K562 (cell line): ENCODE results near the gene TMEM217. TPM values are rescaled to one million over a fixed set of nuclear protein-coding genes. Genes with fewer than 3 reads are reported as not detected.

ENCODE experiments used
- ATF4 ChIP-seq: fragments of 450-650 bp; formaldehyde crosslinking; IDR thresholded peaks from 2 replicates; pipeline ENCODE4 v1.4.0; 2022; ENCODE audit warnings: mild to moderate bottlenecking, moderate library complexity
- CHD2 ChIP-seq: IDR thresholded peaks from 2 replicates; pipeline ENCODE4 v1.6.1; 2011; ENCODE audit warnings: low read depth, low read length
- E2F3 ChIP-seq: fragments of 250-450 bp; sonication (Bioruptor Pico); IDR thresholded peaks from 2 replicates; pipeline ENCODE4 v1.4.0; 2020; ENCODE audit warnings: mild to moderate bottlenecking
- ERF ChIP-seq: fragments of 450-650 bp; formaldehyde crosslinking; IDR thresholded peaks from 2 replicates; pipeline ENCODE4 v1.4.0; 2020; ENCODE audit warnings: mild to moderate bottlenecking, mixed read lengths
- ESRRA ChIP-seq: fragments of 450-650 bp; IDR thresholded peaks from 2 replicates; pipeline ENCODE4 v1.6.1; 2014; ENCODE audit warnings: low read depth, mild to moderate bottlenecking, moderate library complexity, borderline replicate concordance
- ETS2 ChIP-seq: IDR thresholded peaks from 2 replicates; pipeline ENCODE4 v1.6.1; 2016; ENCODE audit warnings: borderline replicate concordance, missing genetic modification characterization, mild to moderate bottlenecking, moderate library complexity, missing compliant biosample characterization; ENCODE audit not compliant: poor library complexity, severe bottlenecking
- FOS ChIP-seq: IDR thresholded peaks from 3 replicates; pipeline ENCODE4 v1.6.1; 2011; ENCODE audit not compliant: insufficient read length; ENCODE audit errors: extremely low read depth
- GABPB2 ChIP-seq: fragments of 250-450 bp; sonication (Bioruptor Pico); conservative IDR thresholded peaks from 2 replicates; pipeline ENCODE4 v1.5.1; 2021; ENCODE audit warnings: mild to moderate bottlenecking
- NFYB ChIP-seq: IDR thresholded peaks from 2 replicates; pipeline ENCODE4 v1.6.1; 2011; ENCODE audit warnings: mild to moderate bottlenecking, moderate library complexity; ENCODE audit not compliant: insufficient read length; ENCODE audit errors: extremely low read depth
- NR2F6 ChIP-seq: fragments of 450-650 bp; formaldehyde crosslinking; IDR thresholded peaks from 2 replicates; pipeline ENCODE4 v1.4.0; 2020; ENCODE audit warnings: mild to moderate bottlenecking
- RERE ChIP-seq: sonication (generic); formaldehyde crosslinking; IDR thresholded peaks from 2 replicates; pipeline ENCODE4 v1.8.0; 2023; ENCODE audit warnings: missing genetic modification reagents, mild to moderate bottlenecking, borderline replicate concordance
- TAF7 ChIP-seq: fragments of 450-650 bp; IDR thresholded peaks from 2 replicates; pipeline ENCODE4 v1.6.1; 2016; ENCODE audit warnings: missing genetic modification characterization, missing compliant biosample characterization
- ZKSCAN8 ChIP-seq: fragments of 200-800 bp; sonication (Bioruptor generic); IDR thresholded peaks from 2 replicates; pipeline ENCODE4 v1.6.1; 2016; ENCODE audit warnings: missing genetic modification characterization, missing compliant biosample characterization
- ZNF584 ChIP-seq: fragments of 200-800 bp; sonication (Bioruptor generic); IDR thresholded peaks from 2 replicates; pipeline ENCODE4 v1.6.1; 2016; ENCODE audit warnings: low read depth, mild to moderate bottlenecking, missing genetic modification characterization, missing compliant biosample characterization
- ZNF766 ChIP-seq: fragments of 200-800 bp; sonication (Bioruptor generic); conservative IDR thresholded peaks from 2 replicates; pipeline ENCODE4 v1.6.1; 2016; ENCODE audit warnings: missing genetic modification characterization, missing compliant biosample characterization
- polyA plus RNA-seq, 8 experiments: library from polyadenylated mRNA; depleted of rRNA in 4 of 8; stranded (reverse) in 5 of 8; unstranded in 3 of 8; fragments of >200 nt; fragmentation: Nextera tagmentation in 2 of 8; fragmentation: Illumina TruSeq in 1 of 8; extraction: Ambion mirVana in 2 of 8; extraction: Trizol in 1 of 8; gene quantifications; 2 replicates each; pipeline versions ENCODE4 v1.2.1 to v1.2.3, GENCODE V29; 2011 to 2014; ENCODE audit warnings: inconsistent platforms in 1 of 8, missing spikeins in 1 of 8
- total RNA-seq, 7 experiments: library from RNA; depleted of rRNA in 6 of 7; stranded (reverse); fragments of >200 nt in 6 of 7; fragmentation: Illumina TruSeq in 2 of 7; extraction: Trizol in 2 of 7; gene quantifications; 2 replicates each; pipeline versions ENCODE4 v1.2.1 to v1.2.3, GENCODE V29; 2011 to 2021; ENCODE audit warnings: low replicate concordance in 1 of 7
- TF ChIP-seq, protein P1 (sequence below), 2 experiments: fragments of 450-650 bp; IDR thresholded peaks; 2 replicates each; pipeline ENCODE4 v1.6.1; 2016
- TF ChIP-seq, protein P2 (sequence below): fragments of 250-450 bp; sonication (Bioruptor Pico); IDR thresholded peaks from 2 replicates; pipeline ENCODE4 v1.5.0; 2021

Gene TMEM217
- total and polyA plus RNA-seq, 9 of the 15 experiments (the other 6 are each of a cell fraction or from before 2014, with no cell fraction given) = 1.3 to 8.0 (median 1.9) TPM

DNA sequence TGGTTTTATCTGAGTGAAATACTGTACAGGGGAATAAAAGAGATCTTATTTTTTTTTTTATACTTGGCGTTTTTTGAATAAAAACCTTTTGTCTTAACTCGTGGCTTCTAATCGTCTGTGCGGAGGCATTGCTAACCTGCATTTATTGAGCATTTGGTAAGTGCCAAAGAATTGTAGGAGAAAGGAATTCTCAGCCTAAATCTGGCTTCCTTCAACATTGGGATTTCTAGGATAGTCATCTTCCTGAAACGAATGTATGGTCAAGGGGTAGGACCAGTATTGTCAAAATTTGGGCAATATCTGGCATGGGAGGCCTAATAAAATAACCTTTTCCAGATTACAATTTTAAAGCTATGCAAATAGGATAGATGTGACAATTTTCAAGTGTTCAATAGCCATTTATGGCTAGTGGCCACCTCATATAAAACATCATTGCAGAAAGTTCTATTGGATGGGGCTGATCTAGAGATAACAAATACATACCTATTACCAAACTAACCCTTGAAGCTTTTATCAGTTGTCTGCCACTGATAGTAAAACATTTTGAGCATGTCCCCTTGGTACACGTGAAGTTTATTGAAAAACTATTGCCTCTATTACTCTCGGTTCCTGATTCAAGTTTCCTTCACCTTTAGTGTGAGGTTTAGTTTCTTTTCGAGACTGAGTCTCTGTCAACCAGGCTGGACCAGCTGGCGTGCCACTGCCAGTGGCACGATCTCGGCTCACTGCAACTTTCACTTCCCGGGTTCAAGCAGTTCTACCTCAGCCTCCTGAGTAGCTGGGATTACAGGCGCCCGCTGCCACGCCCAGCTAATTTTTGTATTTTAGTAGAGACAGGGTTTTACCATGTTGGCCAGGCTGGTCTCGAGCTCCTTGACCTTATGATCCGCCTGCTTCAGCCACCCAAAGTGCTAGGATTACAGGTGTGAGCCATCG is 82.3 kb downstream of the TMEM217 start (continued):
- TF ChIP-seq GABPB2 (CRISPR knock-in tag) (peak; percentile 74; the same call in 1 of the 2 replicates), CHD2 (no peak), E2F3 (CRISPR knock-in tag) (no peak), ESRRA (no peak), NR2F6 (peak; percentile 49; the same call in 1 of the 2 replicates), ATF4 (CRISPR knock-in tag) (peak; percentile 89), ETS2 (no peak), ZKSCAN8 (CRISPR knock-in tag) (no peak), TAF7 (tag) (peak; percentile 58; the same call in 1 of the 2 replicates), ERF (CRISPR knock-in tag) (peak; percentile 97), NFYB (no peak), ZNF766 (CRISPR knock-in tag) (0 out of 2 replicates have a peak, but pooled peaks have one; percentile 37), RERE (no peak), FOS (no peak), ZNF584 (CRISPR knock-in tag) (0 out of 2 replicates have a peak, but pooled peaks have one; percentile 23)
- TF ChIP-seq, protein P1, sequence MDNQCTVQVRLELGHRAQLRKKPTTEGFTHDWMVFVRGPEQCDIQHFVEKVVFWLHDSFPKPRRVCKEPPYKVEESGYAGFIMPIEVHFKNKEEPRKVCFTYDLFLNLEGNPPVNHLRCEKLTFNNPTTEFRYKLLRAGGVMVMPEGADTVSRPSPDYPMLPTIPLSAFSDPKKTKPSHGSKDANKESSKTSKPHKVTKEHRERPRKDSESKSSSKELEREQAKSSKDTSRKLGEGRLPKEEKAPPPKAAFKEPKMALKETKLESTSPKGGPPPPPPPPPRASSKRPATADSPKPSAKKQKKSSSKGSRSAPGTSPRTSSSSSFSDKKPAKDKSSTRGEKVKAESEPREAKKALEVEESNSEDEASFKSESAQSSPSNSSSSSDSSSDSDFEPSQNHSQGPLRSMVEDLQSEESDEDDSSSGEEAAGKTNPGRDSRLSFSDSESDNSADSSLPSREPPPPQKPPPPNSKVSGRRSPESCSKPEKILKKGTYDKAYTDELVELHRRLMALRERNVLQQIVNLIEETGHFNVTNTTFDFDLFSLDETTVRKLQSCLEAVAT (IDR thresholded peaks at IDR 0.05) = peak; percentile 95 to 96; a peak in 3 of 4 replicates
- TF ChIP-seq, protein P2, sequence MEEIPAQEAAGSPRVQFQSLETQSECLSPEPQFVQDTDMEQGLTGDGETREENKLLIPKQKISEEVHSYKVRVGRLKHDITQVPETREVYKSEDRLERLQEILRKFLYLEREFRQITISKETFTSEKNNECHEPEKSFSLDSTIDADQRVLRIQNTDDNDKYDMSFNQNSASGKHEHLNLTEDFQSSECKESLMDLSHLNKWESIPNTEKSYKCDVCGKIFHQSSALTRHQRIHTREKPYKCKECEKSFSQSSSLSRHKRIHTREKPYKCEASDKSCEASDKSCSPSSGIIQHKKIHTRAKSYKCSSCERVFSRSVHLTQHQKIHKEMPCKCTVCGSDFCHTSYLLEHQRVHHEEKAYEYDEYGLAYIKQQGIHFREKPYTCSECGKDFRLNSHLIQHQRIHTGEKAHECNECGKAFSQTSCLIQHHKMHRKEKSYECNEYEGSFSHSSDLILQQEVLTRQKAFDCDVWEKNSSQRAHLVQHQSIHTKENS (CRISPR knock-in tag) = peak; percentile 84; the same call in 1 of the 2 replicates
